HepG2 (cell line): ENCODE data around the gene NFE2. TPM values are rescaled to one million over a fixed set of nuclear protein-coding genes. Genes with fewer than 3 reads are reported as not detected.

Experiments used
- ATAC-seq: fragments of 200-7000 bp; cut with Tn5 transposase; 3 replicates; pipeline ENCODE4 v1.9.1; 2020; ENCODE audit warnings: mild to moderate bottlenecking, moderate library complexity
- BruUV-seq: library from RNA; stranded (reverse); fragments of 400-500 nt; replicated peaks from 2 replicates; lab custom pipeline; 2021; lab: Mats Ljungman, UMichigan
- CTCF ChIA-PET: fragments of 300-600 bp; formaldehyde crosslinking; extraction: SDS; loops from one replicate; lab custom pipeline; 2021; ENCODE audit warnings: low total read pairs, inconsistent platforms, low intra/inter-chr PET ratio; lab: Yijun Ruan, JAX
- POLR2A ChIA-PET: fragments of 350-600 bp; sonication (Branson Sonifier 250); formaldehyde crosslinking; loops from one replicate; lab custom pipeline; 2020; ENCODE audit warnings: antibody characterized with exemption, inconsistent platforms; lab: Yijun Ruan, JAX
- DNase-seq: peaks from one replicate; pipeline ENCODE4 v3.0.0-alpha.2; 2015; ENCODE audit warnings: low spot score
- FAIRE-seq: peaks from 3 replicates; lab custom pipeline; 2011; peaks lifted over from hg19 to GRCh38; lab: Jason Lieb, UNC
- H2AFZ ChIP-seq: one replicate; pipeline ENCODE4 v1.6.1; 2011; ENCODE audit warnings: low read length, inconsistent platforms
- H3K27ac ChIP-seq: fragments of 300-600 bp; 3 replicates; pipeline ENCODE4 v1.8.0; 2011; ENCODE audit warnings: mixed run types, mild to moderate bottlenecking, mixed read lengths, low read length, inconsistent platforms; ENCODE audit not compliant: insufficient read depth; ENCODE audit errors: extremely low read length
- H3K27me3 ChIP-seq, 2 experiments: fragments of 200-600 bp in 1 of 2; 2 replicates in 1 of 2; 3 replicates in 1 of 2; pipeline versions ENCODE4 v1.6.0 to v1.8.0; 2011; ENCODE audit warnings: low read length in 2 of 2, mild to moderate bottlenecking in 2 of 2, moderate library complexity in 2 of 2, inconsistent platforms in 1 of 2; ENCODE audit not compliant: insufficient read depth in 2 of 2, control insufficient read depth in 1 of 2
- H3K36me3 ChIP-seq, 2 experiments: fragments of 200-600 bp in 1 of 2; replicated peaks in 1 of 2; 2 replicates in 1 of 2; 3 replicates in 1 of 2; pipeline versions ENCODE4 v1.5.1 to v1.8.0; 2011; ENCODE audit warnings: low read length in 2 of 2, inconsistent platforms in 1 of 2; ENCODE audit not compliant: insufficient read depth in 2 of 2, control insufficient read depth in 1 of 2
- H3K4me1 ChIP-seq: 2 replicates; pipeline ENCODE4 v1.5.1; 2012; ENCODE audit warnings: low read length, inconsistent platforms; ENCODE audit not compliant: insufficient read depth
- H3K4me2 ChIP-seq: 2 replicates; pipeline ENCODE4 v1.6.0; 2011; ENCODE audit warnings: low read depth, low read length, inconsistent platforms
- H3K4me3 ChIP-seq, 3 experiments: fragments of 200-600 bp in 1 of 3; sonication (generic), shearing (Covaris generic) in 1 of 3; replicated peaks in 1 of 3; 2 replicates each; pipeline ENCODE4 v1.5.1; 2011 to 2016; ENCODE audit warnings: low read length in 3 of 3, inconsistent platforms in 2 of 3, low read depth in 2 of 3, mild to moderate bottlenecking in 2 of 3, control low read depth in 1 of 3, mixed read lengths in 1 of 3; ENCODE audit not compliant: insufficient read depth in 1 of 3
- H3K79me2 ChIP-seq: one replicate; pipeline ENCODE4 v1.6.1; 2011; ENCODE audit warnings: low read length, inconsistent platforms; ENCODE audit not compliant: insufficient read depth
- H3K9ac ChIP-seq: 2 replicates; pipeline ENCODE4 v1.6.0; 2011; ENCODE audit warnings: mild to moderate bottlenecking, low read depth, low read length, inconsistent platforms; ENCODE audit not compliant: insufficient read depth
- H3K9me3 ChIP-seq: 2 replicates; pipeline ENCODE4 v1.5.1; 2012; ENCODE audit warnings: mild to moderate bottlenecking, low read length
- H4K20me1 ChIP-seq: 2 replicates; pipeline ENCODE4 v1.6.0; 2011; ENCODE audit warnings: inconsistent platforms, mild to moderate bottlenecking, low read length, moderate library complexity; ENCODE audit not compliant: insufficient read depth
- BATF2 ChIP-seq: sonication (generic); formaldehyde crosslinking; IDR thresholded peaks from 2 replicates; pipeline ENCODE4 v1.8.0; 2022; ENCODE audit warnings: mild to moderate bottlenecking, missing genetic modification reagents, moderate library complexity
- BHLHE40 ChIP-seq: IDR thresholded peaks from 2 replicates; pipeline ENCODE4 v1.6.1; 2011; ENCODE audit warnings: low read length, improper control_type of control experiment
- CENPBD1 ChIP-seq: sonication (generic); formaldehyde crosslinking; IDR thresholded peaks from 2 replicates; pipeline ENCODE4 v1.8.0; 2022; ENCODE audit warnings: missing genetic modification reagents, low read depth, mild to moderate bottlenecking, borderline replicate concordance
- EP300 ChIP-seq, 3 experiments: sonication (generic) in 1 of 3; formaldehyde crosslinking in 1 of 3; IDR thresholded peaks; 2 replicates each; pipeline versions ENCODE4 v1.5.1 to v1.6.1; 2011 to 2020; ENCODE audit warnings: low read depth in 2 of 3, low read length in 2 of 3, borderline replicate concordance in 1 of 3, improper control_type of control experiment in 1 of 3, mild to moderate bottlenecking in 1 of 3, missing genetic modification reagents in 1 of 3, moderate library complexity in 1 of 3
- FOXO1 ChIP-seq: sonication (generic); formaldehyde crosslinking; IDR thresholded peaks from 2 replicates; pipeline ENCODE4 v1.4.0; 2020; ENCODE audit warnings: missing genetic modification reagents
- HCFC1 ChIP-seq: fragments of 150-350 bp; IDR thresholded peaks from 2 replicates; pipeline ENCODE4 v1.6.1; 2014; ENCODE audit warnings: low read depth, low read length
- HDAC6 ChIP-seq: fragments of 200-600 bp; sonication (generic); IDR thresholded peaks from 2 replicates; pipeline ENCODE4 v1.7.0; 2017; ENCODE audit warnings: mild to moderate bottlenecking, antibody characterized with exemption, low read length, low read depth
- HNF1B ChIP-seq: sonication (generic); formaldehyde crosslinking; IDR thresholded peaks from 2 replicates; pipeline ENCODE4 v1.5.1; 2020; ENCODE audit warnings: mild to moderate bottlenecking, moderate library complexity, missing genetic modification reagents
- ISL2 ChIP-seq: sonication (generic); formaldehyde crosslinking; IDR thresholded peaks from 2 replicates; pipeline ENCODE4 v1.5.0; 2020; ENCODE audit warnings: missing genetic modification reagents
- LCORL ChIP-seq, 2 experiments: fragments of 450-650 bp in 1 of 2; sonication (generic) in 1 of 2; formaldehyde crosslinking in 1 of 2; IDR thresholded peaks; 2 replicates each; pipeline versions ENCODE4 v1.5.0 to v1.6.1; 2017 to 2020; ENCODE audit warnings: antibody characterized with exemption in 1 of 2, missing genetic modification reagents in 1 of 2
- NFYC ChIP-seq: IDR thresholded peaks from 2 replicates; pipeline ENCODE4 v1.6.1; 2016; ENCODE audit warnings: missing genetic modification reagents, missing compliant biosample characterization
- NR2F2 ChIP-seq: IDR thresholded peaks from 2 replicates; pipeline ENCODE4 v1.6.1; 2012; ENCODE audit warnings: low read depth, inconsistent platforms, borderline replicate concordance
- NR2F6 ChIP-seq, 2 experiments: IDR thresholded peaks; 2 replicates each; pipeline ENCODE4 v1.6.1; 2016; ENCODE audit warnings: antibody characterized with exemption in 1 of 2, mild to moderate bottlenecking in 1 of 2
- TBX2 ChIP-seq: sonication (generic); formaldehyde crosslinking; IDR thresholded peaks from 2 replicates; pipeline ENCODE4 v1.5.0; 2020; ENCODE audit warnings: missing genetic modification reagents, mild to moderate bottlenecking, borderline replicate concordance
- ZNF180 ChIP-seq: sonication (generic); formaldehyde crosslinking; IDR thresholded peaks from 2 replicates; pipeline ENCODE4 v1.4.0; 2020; ENCODE audit warnings: low read depth, missing genetic modification reagents, borderline replicate concordance
- ZNF331 ChIP-seq: sonication (generic); formaldehyde crosslinking; IDR thresholded peaks from 2 replicates; pipeline ENCODE4 v1.4.0; 2020; ENCODE audit warnings: missing genetic modification reagents
- ZNF619 ChIP-seq: sonication (generic); formaldehyde crosslinking; IDR thresholded peaks from 2 replicates; pipeline ENCODE4 v1.4.0; 2020; ENCODE audit warnings: mild to moderate bottlenecking, missing genetic modification reagents
- ZNF740 ChIP-seq: sonication (generic); formaldehyde crosslinking; IDR thresholded peaks from 2 replicates; pipeline ENCODE4 v1.4.0; 2020; ENCODE audit warnings: missing genetic modification reagents
- WGBS: methylation state at CpG from one replicate; pipeline ENCODE4 v1.1.6; 2017; ENCODE audit warnings: low lambda C conversion rate; 5-methylcytosine and 5-hydroxymethylcytosine counted together
- in situ Hi-C: cut with HindIII; loops from 2 replicates; pipeline ENCODE4 v1.10.0; 2017; ENCODE audit warnings: low pct_unique_long_range_greater_than_20kb; ENCODE audit not compliant: extremely low pct_ligation_motif_present
- intact Hi-C: fragments of 100-400 bp; cut with micrococcal nuclease; formaldehyde crosslinking; loops from one replicate; pipeline ENCODE4 v1.10.0; 2022; ENCODE audit not compliant: unreplicated experiment
- polyA plus RNA-seq, 8 experiments: library from polyadenylated mRNA; depleted of rRNA in 3 of 8; stranded (reverse) in 7 of 8; unstranded in 1 of 8; fragments of >200 nt; fragmentation: Illumina TruSeq in 4 of 8; extraction: Trizol in 4 of 8; gene quantifications; 2 replicates each; pipeline versions ENCODE4 v1.2.1 to v1.2.3, GENCODE V29; 2011 to 2016; ENCODE audit warnings: low read depth in 4 of 8, missing spikeins in 1 of 8, mixed read lengths in 1 of 8; ENCODE audit not compliant: insufficient read depth in 1 of 8
- total RNA-seq, 5 experiments: library from RNA; depleted of rRNA; stranded (reverse); fragments of >200 nt; fragmentation: Illumina TruSeq; extraction: Trizol; gene quantifications; 2 replicates each; pipeline ENCODE4 v1.2.3, GENCODE V29; 2016; ENCODE audit warnings: low read depth in 1 of 5
- TF ChIP-seq, protein P1 (sequence below): IDR thresholded peaks from 2 replicates; pipeline ENCODE4 v1.6.1; 2018; ENCODE audit warnings: missing genetic modification reagents, mild to moderate bottlenecking, missing compliant biosample characterization

Gene NFE2
- total and polyA plus RNA-seq, 2 of the 13 experiments (the other 11 are each of a cell fraction or from before 2014, with no cell fraction given) = 4.5 to 7.8 TPM

DNA sequence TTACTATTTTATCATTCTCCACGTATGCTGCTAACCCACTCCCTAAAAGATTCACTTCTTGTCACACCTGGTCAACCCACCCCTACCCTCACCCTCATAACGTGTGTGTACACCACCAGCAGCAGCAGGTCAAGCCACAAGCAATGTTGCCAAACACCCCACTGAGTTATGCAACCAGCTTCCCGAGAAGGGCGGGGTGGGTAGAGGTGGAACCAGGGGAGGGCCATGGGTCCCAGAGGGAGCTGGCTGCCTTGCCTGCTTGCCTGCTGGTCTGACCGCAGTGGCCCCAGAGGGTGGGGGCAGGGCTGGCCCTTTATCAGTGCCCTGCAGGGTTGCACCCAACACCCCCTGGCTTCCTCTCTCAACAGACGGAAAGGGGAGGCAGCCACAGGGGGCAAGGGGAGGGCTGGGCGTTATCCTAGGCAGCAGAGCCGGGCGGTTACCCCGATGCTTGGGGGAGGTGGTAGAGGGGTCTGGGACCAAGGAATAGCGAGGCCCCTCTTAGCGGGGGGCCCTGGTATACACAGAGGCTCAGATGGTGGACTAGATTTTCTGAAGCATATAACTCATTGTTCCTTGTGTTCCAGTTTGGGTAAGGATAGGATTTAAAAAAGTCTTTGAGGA is 3.5 kb upstream of the NFE2 start:
- FAIRE-seq (peak; percentile 91), ATAC-seq (peak; percentile 74), DNase-seq (peak; percentile 85)
- H4K20me1 ChIP-seq = no peaks in the 10 kb centered on the region
- 13% methylated on average over 10 of the region's 12 CpGs for WGBS
- H3K9ac ChIP-seq = peak overlapping the region; percentile 19
- no peaks in the 10 kb centered on the region for H3K27me3 ChIP-seq
- peak overlapping the region in 2 of 3 experiments; percentile 17 to 35; a peak in 2 of 6 replicates for H3K4me3 ChIP-seq
- H3K4me2 ChIP-seq = peak overlapping the region; percentile 63
- in situ Hi-C loops (no loop called here), intact Hi-C loops (no loop called here)
- CTCF ChIA-PET = no interaction called here
- H3K79me2 ChIP-seq = peaks cover 2% of the 10 kb centered on the region
- H3K4me1 ChIP-seq = peaks cover 73% of the 10 kb centered on the region
- no peak overlapping the region for H3K27ac ChIP-seq
- no peaks in the 10 kb centered on the region for H3K36me3 ChIP-seq
- POLR2A ChIA-PET = interaction anchor here (1.0 to 1.4 kb wide), 4 partner anchors 10 to 24 kb away, joined by 6 to 10 read pairs (median 8); partner anchors contain the start of genes CBX5, COPZ1 and HNRNPA1
- H3K9me3 ChIP-seq = no peaks in the 10 kb centered on the region
- no TSS peak for BruUV-seq
- no peak overlapping the region for H2AFZ ChIP-seq
- 0 out of 2 replicates have a peak, but pooled peaks have one; percentile 23 for TF ChIP-seq NFYC (CRISPR knock-in tag)
- TF ChIP-seq, protein P1, sequence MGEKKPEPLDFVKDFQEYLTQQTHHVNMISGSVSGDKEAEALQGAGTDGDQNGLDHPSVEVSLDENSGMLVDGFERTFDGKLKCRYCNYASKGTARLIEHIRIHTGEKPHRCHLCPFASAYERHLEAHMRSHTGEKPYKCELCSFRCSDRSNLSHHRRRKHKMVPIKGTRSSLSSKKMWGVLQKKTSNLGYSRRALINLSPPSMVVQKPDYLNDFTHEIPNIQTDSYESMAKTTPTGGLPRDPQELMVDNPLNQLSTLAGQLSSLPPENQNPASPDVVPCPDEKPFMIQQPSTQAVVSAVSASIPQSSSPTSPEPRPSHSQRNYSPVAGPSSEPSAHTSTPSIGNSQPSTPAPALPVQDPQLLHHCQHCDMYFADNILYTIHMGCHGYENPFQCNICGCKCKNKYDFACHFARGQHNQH = peak; percentile 71; the same call in 1 of the 2 replicates
- TF ChIP-seq CENPBD1 = no peak
- 0 out of 2 replicates have a peak, but pooled peaks have one; percentile 55 for TF ChIP-seq ZNF740 (CRISPR knock-in tag)
- peak; percentile 35; the same call in 1 of the 2 replicates for TF ChIP-seq NR2F2
- TF ChIP-seq BATF2 (CRISPR knock-in tag) = 0 out of 2 replicates have a peak, but pooled peaks have one; percentile 40
- TF ChIP-seq HDAC6 = no peak
- 0 out of 2 replicates have a peak, but pooled peaks have one; percentile 5 for TF ChIP-seq BHLHE40
- 0 out of 2 replicates have a peak, but pooled peaks have one; percentile 38 for TF ChIP-seq ZNF619 (CRISPR knock-in tag)
- peak; percentile 89 for TF ChIP-seq ZNF331 (CRISPR knock-in tag)
- TF ChIP-seq ZNF180 = no peak
- peak; percentile 52; the same call in 1 of the 2 replicates for TF ChIP-seq ISL2
- TF ChIP-seq TBX2 = peak; percentile 72; the same call in 1 of the 2 replicates
- TF ChIP-seq HCFC1 = no peak
- TF ChIP-seq FOXO1 = peak; percentile 74; the same call in 1 of the 2 replicates
- peak; percentile 72 for TF ChIP-seq NR2F6 (IDR thresholded peaks at IDR 0.05)
- peak; percentile 93 for TF ChIP-seq NR2F6 (CRISPR knock-in tag; IDR thresholded peaks at IDR 0.05)
- peak; percentile 62 for TF ChIP-seq HNF1B (CRISPR knock-in tag)
- peak; percentile 37 to 79; a peak in 3 of 4 replicates for TF ChIP-seq EP300 (IDR thresholded peaks at IDR 0.05; ENCODE audit: low read depth in 2 of 2, low read length in 2 of 2)
- TF ChIP-seq EP300 (CRISPR knock-in tag; IDR thresholded peaks at IDR 0.05; ENCODE audit: borderline replicate concordance) = peak; percentile 21; the same call in 1 of the 2 replicates
- no peak for TF ChIP-seq LCORL (IDR thresholded peaks at IDR 0.05)
- peak; percentile 57; the same call in 1 of the 2 replicates for TF ChIP-seq LCORL (CRISPR knock-in tag; IDR thresholded peaks at IDR 0.05)
